Vagina (tissue), 2 donors: Measurements from ENCODE around the gene GNG13. TPM values are rescaled to one million over a fixed set of nuclear protein-coding genes. Genes with fewer than 3 reads are reported as not detected.

ENCODE experiments used
- DNase-seq, 2 donors: peaks; one replicate each; pipeline ENCODE4 v3.0.0-alpha.2; 2017; ENCODE audit errors: extremely low spot score in 2 of 2
- H3K27ac ChIP-seq: fragments of 200-600 bp; sonication (generic); one replicate; pipeline ENCODE4 v1.5.1; 2019
- H3K27me3 ChIP-seq: fragments of 200-600 bp; sonication (generic); one replicate; pipeline ENCODE4 v1.5.1; 2019
- H3K36me3 ChIP-seq, 2 donors: fragments of 200-600 bp; sonication (generic); one replicate each; pipeline ENCODE4 v1.5.1; 2017 to 2019
- H3K4me1 ChIP-seq: fragments of 200-600 bp; sonication (generic); one replicate; pipeline ENCODE4 v1.5.1; 2019
- H3K4me3 ChIP-seq, 2 donors: fragments of 200-600 bp; sonication (generic); 1 replicate in 1 of 2; 2 replicates in 1 of 2; pipeline ENCODE4 v1.5.1; 2016 to 2019
- H3K9me3 ChIP-seq: fragments of 200-600 bp; sonication (generic); one replicate; pipeline ENCODE4 v1.5.1; 2019
- CTCF ChIP-seq, 3 experiments: fragments of 450-650 bp in 2 of 3; fragments of 200-600 bp in 1 of 3; sonication (generic) in 1 of 3; IDR thresholded peaks; one replicate each; pipeline ENCODE4 v1.5.1; 2017 to 2019; ENCODE audit warnings: antibody characterized with exemption in 3 of 3, mild to moderate bottlenecking in 2 of 3, moderate library complexity in 2 of 3
- POLR2A ChIP-seq, 2 donors: fragments of 450-650 bp; IDR thresholded peaks; one replicate each; pipeline ENCODE4 v1.6.1; 2017; ENCODE audit warnings: antibody characterized with exemption in 2 of 2, mild to moderate bottlenecking in 2 of 2, moderate library complexity in 2 of 2
- POLR2AphosphoS5 ChIP-seq, 2 donors: sonication (generic); formaldehyde crosslinking; IDR thresholded peaks; one replicate each; pipeline ENCODE4 v1.9.0; 2017; ENCODE audit warnings: antibody characterized with exemption in 2 of 2, mild to moderate bottlenecking in 2 of 2, low read depth in 1 of 2; ENCODE audit not compliant: insufficient read depth in 1 of 2
- intact Hi-C: fragments of 100-400 bp; cut with DNase I; formaldehyde crosslinking; loops from one replicate; pipeline ENCODE4 v1.15.1; 2023
- total RNA-seq: library from RNA; depleted of rRNA; stranded (reverse); fragments of >200 nt; gene quantifications from one replicate; pipeline ENCODE4 v1.2.3, GENCODE V29; 2016

The GNG13 gene
- total RNA-seq, 1 donor from 2014 or later: not detected

GRCh38 chr16:830871-831570, 30.5 kb upstream of the GNG13 start:
- H3K27ac ChIP-seq: no peak overlapping the region
- no peak for TF ChIP-seq POLR2AphosphoS5 (IDR thresholded peaks at IDR 0.05; ENCODE audit: insufficient read depth in 1 of 2, low read depth in 1 of 2)
- TF ChIP-seq CTCF (IDR thresholded peaks at IDR 0.05): no peak
- TF ChIP-seq POLR2A (IDR thresholded peaks at IDR 0.05): no peak
- H3K9me3 ChIP-seq: peaks cover 2% of the 10 kb centered on the region
- intact Hi-C loops: no loop called here
- no peaks in the 10 kb centered on the region for H3K27me3 ChIP-seq
- no peaks in the 10 kb centered on the region for H3K36me3 ChIP-seq
- H3K4me1 ChIP-seq: no peaks in the 10 kb centered on the region
- H3K4me3 ChIP-seq: no peak overlapping the region
- DNase-seq: no peak

- Histone ChIP-seq H3K27ac (no peak overlapping the region), H3K9me3 (no peaks in the 10 kb centered on the region), H3K4me3 (no peak overlapping the region), H3K4me1 (peaks cover 2% of the 10 kb centered on the region), H3K27me3 (no peaks in the 10 kb centered on the region), H3K36me3 (no peaks in the 10 kb centered on the region)
- TF ChIP-seq POLR2A (IDR thresholded peaks at IDR 0.05) (no peak), CTCF (IDR thresholded peaks at IDR 0.05) (no peak), POLR2AphosphoS5 (IDR thresholded peaks at IDR 0.05; ENCODE audit: insufficient read depth in 1 of 2, low read depth in 1 of 2) (no peak)
- intact Hi-C loops: no loop called here
- no peak for DNase-seq
These were observed 29.8 kb upstream of the GNG13 start for GRCh38 chr16:830107-830870.

- DNase-seq: no peak
- TF ChIP-seq POLR2AphosphoS5 (IDR thresholded peaks at IDR 0.05; ENCODE audit: insufficient read depth in 1 of 2, low read depth in 1 of 2) (no peak), CTCF (IDR thresholded peaks at IDR 0.05) (no peak), POLR2A (IDR thresholded peaks at IDR 0.05) (no peak)
- no peak overlapping the region for H3K27ac ChIP-seq
- H3K36me3 ChIP-seq: no peaks in the 10 kb centered on the region
- no peaks in the 10 kb centered on the region for H3K27me3 ChIP-seq
- intact Hi-C loops: no loop called here
- no peaks in the 10 kb centered on the region for H3K9me3 ChIP-seq
- H3K4me1 ChIP-seq: peaks cover 9% of the 10 kb centered on the region
- H3K4me3 ChIP-seq: no peak overlapping the region
These were observed 28.4 kb upstream of the GNG13 start for GRCh38 chr16:828891-829290.

- no peak for TF ChIP-seq CTCF (IDR thresholded peaks at IDR 0.05)
- no peak for TF ChIP-seq POLR2A (IDR thresholded peaks at IDR 0.05)
- no peak for TF ChIP-seq POLR2AphosphoS5 (IDR thresholded peaks at IDR 0.05; ENCODE audit: insufficient read depth in 1 of 2, low read depth in 1 of 2)
- intact Hi-C loops: no loop called here
- H3K27me3 ChIP-seq: no peaks in the 10 kb centered on the region
- H3K36me3 ChIP-seq: no peaks in the 10 kb centered on the region
- no peaks in the 10 kb centered on the region for H3K9me3 ChIP-seq
- peaks cover 9% of the 10 kb centered on the region for H3K4me1 ChIP-seq
- no peak for DNase-seq
- H3K27ac ChIP-seq: no peak overlapping the region
- H3K4me3 ChIP-seq: no peak overlapping the region
These were observed 27.0 kb upstream of the GNG13 start for GRCh38 chr16:827513-827912.
